ENCODE data around the gene PPT1. TPM values are rescaled to one million over a fixed set of nuclear protein-coding genes. Genes with fewer than 3 reads are reported as not detected.

Gene PPT1
- total RNA-seq, 1 donor from 2014 or later, result 33.4 TPM

Other genes starting within 250 kb of the PPT1 start
- gene TRIT1, start 213.7 kb downstream of the PPT1 start, total RNA-seq, result 26.6 TPM
- 1.0 TPM for gene MYCL, start 195.3 kb downstream of the PPT1 start, total RNA-seq
- 1.0 TPM for gene MFSD2A, start 142.1 kb downstream of the PPT1 start, total RNA-seq
- gene CAP1, start 56.5 kb downstream of the PPT1 start, total RNA-seq, result 79.3 TPM
- gene RLF, start 64.1 kb upstream of the PPT1 start, total RNA-seq, result 29.2 TPM
- gene TMCO2, start 150.7 kb upstream of the PPT1 start, total RNA-seq, result not detected
- 33.4 TPM for gene ZMPSTE24, start 161.0 kb upstream of the PPT1 start, total RNA-seq
- 7.8 TPM for gene COL9A2, start 220.0 kb upstream of the PPT1 start, total RNA-seq

Data from skeletal muscle tissue (tissue), 1 donor.